Activated CD4-positive, alpha-beta T cell treated with anti-CD3 and anti-CD28 coated beads, Interleukin-2, amount 10 ng/mL, durations not matched to agents 24 days and 14 days (primary cell): ENCODE data around the gene LILRA2. TPM values are rescaled to one million over a fixed set of nuclear protein-coding genes. Genes with fewer than 3 reads are reported as not detected.
"Not testable (repeated sequence)": the region's sequence is repeated elsewhere in the genome, so short reads cannot be mapped to it uniquely, and the experiment has no call there.

Experiments
- DNase-seq: peaks from one replicate; pipeline ENCODE4 v3.0.0; 2022
- H3K27ac Mint-ChIP-seq: one replicate; pipeline ENCODE4 v1.8.0; 2022; ENCODE audit warnings: mild to moderate bottlenecking, mixed read lengths
- H3K27me3 Mint-ChIP-seq: one replicate; pipeline ENCODE4 v1.8.0; 2022; ENCODE audit warnings: mixed read lengths
- H3K36me3 Mint-ChIP-seq: one replicate; pipeline ENCODE4 v1.8.0; 2022; ENCODE audit warnings: low read depth, mild to moderate bottlenecking, mixed read lengths
- H3K4me1 Mint-ChIP-seq: one replicate; pipeline ENCODE4 v1.8.0; 2021; ENCODE audit warnings: mixed read lengths
- H3K4me3 Mint-ChIP-seq: one replicate; pipeline ENCODE4 v1.8.0; 2022; ENCODE audit warnings: mild to moderate bottlenecking, moderate library complexity, mixed read lengths
- H3K9me3 Mint-ChIP-seq: one replicate; pipeline ENCODE4 v1.8.0; 2021; ENCODE audit warnings: mixed read lengths
- intact Hi-C: fragments of 100-400 bp; cut with micrococcal nuclease; formaldehyde crosslinking; loops from one replicate; pipeline ENCODE4 v1.15.1; 2023
- total RNA-seq: library from RNA; stranded (reverse); gene quantifications from 2 replicates; pipeline ENCODE4 v1.2.3, GENCODE V29; 2022

The LILRA2 gene
- total RNA-seq, 1 donor from 2014 or later: not detected

DNA sequence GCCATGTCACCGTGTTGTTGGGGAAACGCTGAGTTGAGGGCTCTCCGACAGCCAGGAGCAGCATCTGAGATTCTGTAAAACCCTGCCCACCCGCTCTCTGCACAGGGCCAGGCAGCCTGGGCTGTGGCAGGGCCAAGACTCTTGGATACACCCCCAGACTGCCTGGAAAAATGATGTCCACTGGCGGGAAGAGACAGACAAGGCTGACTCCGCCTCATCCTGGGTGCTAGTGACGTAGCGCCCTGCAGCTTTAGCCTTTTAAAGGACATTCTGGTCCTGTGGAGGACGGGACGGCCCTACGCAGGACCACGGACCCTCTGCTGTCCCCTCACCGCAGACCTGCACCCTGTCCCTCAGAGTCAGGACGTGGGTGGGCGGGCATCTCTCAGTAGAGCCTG is 20.7 kb upstream of the LILRA2 start:
- intact Hi-C loops: no loop called here
- Mint-ChIP-seq H3K36me3 (no peaks in the 10 kb centered on the region), H3K27me3 (peaks cover 3% of the 10 kb centered on the region), H3K9me3 (no peaks in the 10 kb centered on the region), H3K4me1 (peaks cover 4% of the 10 kb centered on the region), H3K27ac (no peak overlapping the region), H3K4me3 (no peak overlapping the region)
- DNase-seq: no peak

DNA sequence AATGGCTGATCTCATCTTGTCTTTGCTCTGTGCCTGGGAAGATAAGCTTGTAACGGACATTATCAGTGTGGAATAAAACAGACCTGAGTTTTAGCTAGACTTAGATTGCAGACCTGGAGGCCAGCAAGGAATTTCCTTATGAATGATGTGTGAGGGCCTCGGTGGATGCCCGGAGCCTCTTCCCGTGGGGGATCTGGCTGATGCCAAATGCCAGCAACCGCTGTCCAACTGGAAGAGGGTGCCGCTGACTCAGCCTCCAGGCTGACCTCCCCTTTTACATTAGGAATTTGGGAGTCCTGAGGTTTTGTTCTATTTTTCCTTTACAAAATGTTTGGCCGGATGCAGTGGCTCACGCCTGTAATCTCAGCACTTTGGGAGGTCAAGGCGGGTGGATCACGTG is 19.6 kb upstream of the LILRA2 start:
- Mint-ChIP-seq H3K9me3 (no peaks in the 10 kb centered on the region), H3K27ac (no peak overlapping the region), H3K27me3 (peaks cover 3% of the 10 kb centered on the region), H3K4me1 (peaks cover 4% of the 10 kb centered on the region), H3K36me3 (no peaks in the 10 kb centered on the region), H3K4me3 (no peak overlapping the region)
- no peak for DNase-seq
- intact Hi-C loops: no loop called here

DNA sequence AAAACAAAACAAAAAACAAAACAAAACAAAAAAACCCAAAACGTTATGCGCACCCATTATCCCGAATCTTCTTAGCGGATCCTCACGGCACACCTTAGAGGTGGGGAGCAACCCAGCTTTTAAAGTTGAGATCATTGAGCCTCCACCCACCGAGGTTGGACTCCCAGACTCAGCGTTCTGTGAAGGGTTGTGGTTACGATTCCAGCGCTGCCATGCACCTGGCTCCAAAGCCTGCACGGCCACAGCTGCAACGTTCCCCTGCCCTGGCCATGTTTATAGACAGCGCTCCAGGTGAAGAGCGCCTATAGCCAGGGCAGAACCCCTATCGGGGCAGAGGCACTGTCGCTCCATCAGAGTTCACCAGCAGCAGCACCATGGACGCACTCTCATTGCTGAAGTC is 18.7 kb upstream of the LILRA2 start:
- no peaks in the 10 kb centered on the region for H3K36me3 Mint-ChIP-seq
- peaks cover 5% of the 10 kb centered on the region for H3K27me3 Mint-ChIP-seq
- H3K4me3 Mint-ChIP-seq: no peak overlapping the region
- H3K9me3 Mint-ChIP-seq: no peaks in the 10 kb centered on the region
- no peak for DNase-seq
- H3K4me1 Mint-ChIP-seq: peaks cover 4% of the 10 kb centered on the region
- intact Hi-C loops: loop anchor here (5.0 kb wide), 1 partner anchor 33 kb away; no protein-coding TSS in a partner anchor
- H3K27ac Mint-ChIP-seq: no peak overlapping the region

DNA sequence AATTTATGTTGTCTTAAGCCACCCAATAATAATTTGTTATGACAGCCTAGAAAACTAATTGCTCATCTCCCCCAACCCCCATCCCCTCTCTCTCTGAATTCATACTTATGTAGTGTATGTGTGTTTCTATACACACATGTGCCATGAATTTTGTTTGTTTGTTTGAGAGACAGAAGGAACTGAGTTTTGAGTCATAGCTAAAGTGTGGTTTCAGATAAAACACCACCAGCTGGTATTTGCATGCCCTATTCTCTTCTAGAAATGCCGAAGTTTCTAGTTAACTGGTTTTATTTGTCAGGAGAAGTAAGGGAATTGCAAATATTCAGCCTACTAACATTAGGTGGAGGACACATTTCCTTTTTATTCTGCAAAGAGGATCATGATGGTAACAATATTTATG is 17.4 kb upstream of the LILRA2 start:
- intact Hi-C loops: loop anchor here (5.0 kb wide), 1 partner anchor 34 kb away; no protein-coding TSS in a partner anchor
- Mint-ChIP-seq H3K27ac (no peak overlapping the region), H3K9me3 (no peaks in the 10 kb centered on the region), H3K36me3 (no peaks in the 10 kb centered on the region), H3K4me3 (no peak overlapping the region), H3K27me3 (peaks cover 5% of the 10 kb centered on the region), H3K4me1 (peaks cover 4% of the 10 kb centered on the region)
- no peak for DNase-seq

DNA sequence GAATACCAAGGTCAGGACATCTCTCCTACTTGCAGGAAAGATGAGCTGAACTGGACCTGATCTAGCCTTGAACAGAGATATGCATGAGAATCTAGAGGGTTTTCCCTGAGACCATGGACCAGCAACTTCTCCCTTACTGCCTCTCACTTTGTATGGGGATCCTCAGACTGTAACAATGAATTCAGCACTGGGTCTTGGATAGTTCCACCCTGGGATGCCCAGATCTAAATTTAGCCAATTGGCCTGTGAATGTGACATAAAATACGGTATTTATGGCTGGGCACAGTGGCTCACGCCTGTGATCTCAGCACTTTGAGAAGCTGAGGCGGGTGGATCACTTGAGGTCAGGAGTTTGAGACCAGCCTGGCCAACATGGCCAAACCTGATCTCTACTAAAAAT is 15.3 kb upstream of the LILRA2 start:
- no peak overlapping the region for H3K27ac Mint-ChIP-seq
- DNase-seq: no peak
- intact Hi-C loops: loop anchor here (5.0 kb wide), 1 partner anchor 36 kb away; no protein-coding TSS in a partner anchor
- H3K36me3 Mint-ChIP-seq: no peaks in the 10 kb centered on the region
- H3K4me1 Mint-ChIP-seq: no peaks in the 10 kb centered on the region
- H3K9me3 Mint-ChIP-seq: no peaks in the 10 kb centered on the region
- no peak overlapping the region for H3K4me3 Mint-ChIP-seq
- H3K27me3 Mint-ChIP-seq: peaks cover 5% of the 10 kb centered on the region

DNA sequence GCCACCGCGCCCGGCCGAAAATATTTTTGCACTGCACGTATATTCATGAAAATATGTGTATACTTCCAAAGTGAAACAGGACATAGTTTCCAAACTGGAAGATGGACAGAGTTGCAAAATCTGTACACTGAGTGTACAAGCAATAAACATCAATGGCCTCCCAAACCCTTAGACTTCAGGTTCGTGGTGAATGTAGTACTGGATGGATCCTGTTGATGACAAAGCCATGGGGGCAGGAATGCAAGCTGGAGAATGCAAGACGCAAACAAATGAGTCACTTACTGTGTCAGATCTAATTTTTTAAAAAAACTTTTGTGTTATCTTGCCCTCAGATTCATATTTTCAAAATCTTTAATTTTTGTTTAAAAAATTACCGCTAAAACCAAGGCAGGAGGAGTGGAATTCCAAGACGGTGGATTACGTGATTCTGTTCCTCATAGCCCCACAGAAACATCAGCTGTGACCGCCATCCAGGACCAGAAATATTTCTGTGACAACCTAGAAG is 12.7 kb upstream of the LILRA2 start:
- H3K27me3 Mint-ChIP-seq: peaks cover 5% of the 10 kb centered on the region
- no peak overlapping the region for H3K4me3 Mint-ChIP-seq
- H3K36me3 Mint-ChIP-seq: no peaks in the 10 kb centered on the region
- H3K4me1 Mint-ChIP-seq: no peaks in the 10 kb centered on the region
- intact Hi-C loops: no loop called here
- DNase-seq: no peak
- H3K9me3 Mint-ChIP-seq: no peaks in the 10 kb centered on the region
- no peak overlapping the region for H3K27ac Mint-ChIP-seq

DNA sequence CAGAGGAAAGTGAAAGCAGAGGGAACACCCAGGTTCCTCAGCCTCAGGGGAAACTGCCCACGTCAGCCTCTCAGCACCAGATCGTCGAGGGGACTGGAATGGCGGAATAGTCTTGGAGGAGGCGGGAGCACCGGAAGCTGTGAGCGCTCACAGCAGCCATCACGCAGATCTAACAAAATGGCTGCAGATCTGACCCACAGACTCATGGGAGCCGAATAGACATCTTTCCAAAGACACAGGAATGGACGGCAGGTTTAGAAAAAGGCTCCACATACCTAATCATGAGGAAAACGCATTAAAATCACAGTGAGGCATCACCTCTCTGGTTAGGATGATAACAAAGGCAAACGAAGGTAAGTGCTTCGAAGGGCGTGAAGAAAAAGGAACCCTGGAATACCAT is 11.8 kb upstream of the LILRA2 start:
- Mint-ChIP-seq H3K36me3 (no peaks in the 10 kb centered on the region), H3K4me1 (no peaks in the 10 kb centered on the region), H3K27ac (no peak overlapping the region), H3K27me3 (peaks cover 10% of the 10 kb centered on the region), H3K9me3 (no peaks in the 10 kb centered on the region), H3K4me3 (no peak overlapping the region)
- no peak for DNase-seq
- intact Hi-C loops: no loop called here

DNA sequence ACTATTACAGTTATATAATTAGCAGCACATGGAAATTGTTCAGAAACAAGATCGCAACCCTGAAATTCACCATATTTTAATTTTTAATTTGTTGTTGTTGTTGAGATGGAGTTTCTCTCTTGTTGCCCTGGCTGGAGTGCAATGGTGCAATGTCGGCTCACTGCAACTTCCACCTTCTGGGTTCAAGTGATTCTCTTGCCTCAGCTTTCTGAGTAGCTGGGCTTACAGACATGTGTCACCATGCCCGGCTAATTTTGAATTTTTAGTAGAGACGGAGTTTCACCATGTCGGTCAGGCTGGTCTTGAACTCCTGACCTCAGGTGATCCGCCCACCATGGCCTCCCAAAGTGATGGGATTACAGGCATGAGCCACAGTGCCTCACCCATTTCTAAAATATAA is 10.4 kb upstream of the LILRA2 start:
- H3K4me1 Mint-ChIP-seq, H3K9me3 Mint-ChIP-seq, intact Hi-C loops, H3K4me3 Mint-ChIP-seq, H3K27ac Mint-ChIP-seq, DNase-seq, H3K36me3 Mint-ChIP-seq: not testable (repeated sequence)
- peaks cover 16% of the 10 kb centered on the region for H3K27me3 Mint-ChIP-seq

DNA sequence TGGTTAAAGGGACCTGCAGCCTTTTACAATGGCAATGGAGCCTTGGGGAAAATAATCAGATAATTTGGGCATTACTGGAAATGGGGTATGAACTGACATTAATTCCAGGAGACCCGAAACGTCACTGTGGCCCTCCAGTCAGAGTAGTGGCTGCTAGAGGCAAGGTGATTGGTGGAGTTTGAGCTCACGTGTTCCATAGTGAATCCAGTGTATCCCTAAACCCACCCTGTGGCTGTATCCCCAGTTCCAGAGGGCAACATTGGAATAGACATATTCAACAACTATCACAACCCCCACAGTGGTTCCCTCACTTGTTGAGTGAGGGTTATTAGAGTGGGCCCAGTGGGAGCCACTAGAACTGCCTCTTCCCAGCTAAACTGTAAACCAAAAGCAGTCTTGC is 3.3 kb upstream of the LILRA2 start:
- no peak overlapping the region for H3K4me3 Mint-ChIP-seq
- peaks cover 31% of the 10 kb centered on the region for H3K27me3 Mint-ChIP-seq
- H3K9me3 Mint-ChIP-seq: no peaks in the 10 kb centered on the region
- intact Hi-C loops: no loop called here
- peaks cover 19% of the 10 kb centered on the region for H3K4me1 Mint-ChIP-seq
- no peaks in the 10 kb centered on the region for H3K36me3 Mint-ChIP-seq
- no peak for DNase-seq
- no peak overlapping the region for H3K27ac Mint-ChIP-seq

DNA sequence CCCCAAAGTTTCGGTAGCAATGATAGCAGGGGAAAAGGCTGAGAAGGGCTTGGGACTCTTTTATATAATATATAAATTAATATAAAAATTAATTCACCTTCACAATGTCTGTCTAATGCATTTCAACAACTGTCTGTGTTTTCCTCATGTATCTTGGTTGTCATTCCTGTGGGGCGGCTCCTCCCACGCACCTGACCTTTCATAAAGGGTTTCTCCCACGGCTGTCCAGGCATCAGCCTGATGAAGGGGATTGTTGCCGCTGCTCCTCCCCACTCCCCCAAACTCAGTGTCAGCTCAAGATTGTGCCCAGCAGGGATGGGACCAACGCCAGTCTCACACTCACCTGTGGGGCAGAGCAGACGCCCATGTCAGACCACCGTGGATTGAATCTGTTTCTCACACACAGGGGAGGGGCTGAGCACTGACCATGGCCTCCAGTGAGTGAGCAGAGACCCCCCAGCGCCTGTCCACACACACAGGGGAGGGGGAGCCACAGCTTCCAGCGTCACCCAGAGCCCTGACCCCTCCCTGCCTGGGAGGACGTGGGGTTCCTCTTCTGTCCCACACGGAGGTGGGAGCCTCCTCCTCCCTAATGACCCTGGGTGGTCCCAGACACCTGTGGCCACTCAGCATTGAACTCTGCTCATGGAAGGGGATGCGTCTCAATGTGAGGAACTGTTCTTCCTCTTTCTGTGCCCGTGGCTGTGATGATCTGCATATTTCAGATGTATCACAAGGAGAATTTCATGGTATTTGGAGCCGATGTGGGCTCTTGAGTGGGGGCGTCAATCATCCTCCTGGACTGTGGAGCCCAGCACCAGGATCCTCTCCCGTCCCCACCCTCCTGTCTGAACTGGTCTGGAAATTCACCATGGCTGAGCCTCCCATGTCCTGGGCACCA is 1.6 kb upstream of the LILRA2 start:
- H3K27ac Mint-ChIP-seq, H3K9me3 Mint-ChIP-seq, DNase-seq, H3K36me3 Mint-ChIP-seq, H3K4me3 Mint-ChIP-seq, intact Hi-C loops: not testable (repeated sequence)
- Mint-ChIP-seq H3K27me3 (peaks cover 22% of the 10 kb centered on the region), H3K4me1 (peaks cover 19% of the 10 kb centered on the region)

DNA sequence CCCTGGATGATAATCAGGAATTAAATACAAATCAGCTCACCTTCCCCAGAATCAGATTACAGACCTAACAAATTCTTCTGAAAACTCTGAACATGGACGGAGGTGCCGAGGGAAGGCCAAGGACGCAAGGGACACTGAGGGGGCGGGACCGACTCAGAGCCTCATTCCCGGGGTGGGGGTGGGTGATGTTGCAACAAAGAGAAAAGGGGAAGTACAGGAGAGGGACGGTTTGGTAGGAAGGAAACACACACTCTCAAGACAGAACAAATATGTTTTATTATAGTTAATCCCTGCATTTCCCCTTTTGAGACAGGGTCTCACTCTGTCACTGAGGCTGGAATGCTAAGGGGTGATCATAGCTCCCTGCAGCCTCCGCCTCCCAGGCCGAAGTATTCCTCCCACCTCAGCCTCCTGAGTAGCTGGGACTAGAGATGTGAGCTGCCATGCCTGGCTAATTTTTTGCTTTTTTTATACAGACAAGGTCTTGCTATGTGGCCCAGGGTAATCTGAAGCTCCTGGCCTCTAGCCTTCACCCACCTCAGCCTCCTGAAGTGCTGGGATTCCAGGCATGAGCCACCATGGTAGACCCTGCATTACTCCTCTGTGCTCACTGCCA is 786 bp upstream of the LILRA2 start:
- Mint-ChIP-seq H3K4me1 (peaks cover 16% of the 10 kb centered on the region), H3K27me3 (peaks cover 19% of the 10 kb centered on the region), H3K9me3 (no peaks in the 10 kb centered on the region), H3K36me3 (no peaks in the 10 kb centered on the region), H3K4me3 (no peak overlapping the region), H3K27ac (peak overlapping the region; percentile 49)
- no peak for DNase-seq
- intact Hi-C loops: no loop called here

DNA sequence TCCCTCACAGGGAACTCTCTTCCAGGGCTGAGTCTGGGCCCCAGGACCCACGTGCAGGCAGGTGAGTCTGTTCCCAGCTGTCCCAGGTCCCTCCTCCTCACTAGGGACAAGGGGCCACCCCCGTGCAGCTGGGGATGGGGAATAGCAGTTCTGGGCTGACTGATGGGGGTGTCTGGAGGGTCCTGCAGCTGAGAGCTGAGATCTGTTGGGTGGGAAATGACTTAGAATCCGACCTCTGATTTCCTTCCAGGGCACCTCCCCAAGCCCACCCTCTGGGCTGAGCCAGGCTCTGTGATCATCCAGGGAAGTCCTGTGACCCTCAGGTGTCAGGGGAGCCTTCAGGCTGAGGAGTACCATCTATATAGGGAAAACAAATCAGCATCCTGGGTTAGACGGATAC is 461 bp downstream of the LILRA2 start:
- Mint-ChIP-seq H3K9me3 (no peaks in the 10 kb centered on the region), H3K36me3 (no peaks in the 10 kb centered on the region), H3K4me3 (no peak overlapping the region), H3K27ac (no peak overlapping the region), H3K27me3 (peaks cover 14% of the 10 kb centered on the region), H3K4me1 (peaks cover 16% of the 10 kb centered on the region)
- DNase-seq: no peak
- intact Hi-C loops: no loop called here

DNA sequence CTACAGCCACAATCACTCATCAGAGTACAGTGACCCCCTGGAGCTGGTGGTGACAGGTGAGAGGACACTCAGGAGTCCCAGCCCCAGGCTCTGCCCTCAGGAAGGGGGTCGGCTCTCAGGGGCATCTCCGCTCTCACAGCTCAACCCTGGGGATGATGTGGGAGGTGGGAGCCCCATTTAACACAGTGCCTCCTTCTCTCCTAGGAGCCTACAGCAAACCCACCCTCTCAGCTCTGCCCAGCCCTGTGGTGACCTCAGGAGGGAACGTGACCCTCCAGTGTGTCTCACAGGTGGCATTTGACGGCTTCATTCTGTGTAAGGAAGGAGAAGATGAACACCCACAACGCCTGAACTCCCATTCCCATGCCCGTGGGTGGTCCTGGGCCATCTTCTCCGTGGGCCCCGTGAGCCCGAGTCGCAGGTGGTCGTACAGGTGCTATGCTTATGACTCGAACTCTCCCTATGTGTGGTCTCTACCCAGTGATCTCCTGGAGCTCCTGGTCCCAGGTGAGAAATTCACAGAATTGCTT is 1.0 kb downstream of the LILRA2 start:
- intact Hi-C loops: no loop called here

DNA sequence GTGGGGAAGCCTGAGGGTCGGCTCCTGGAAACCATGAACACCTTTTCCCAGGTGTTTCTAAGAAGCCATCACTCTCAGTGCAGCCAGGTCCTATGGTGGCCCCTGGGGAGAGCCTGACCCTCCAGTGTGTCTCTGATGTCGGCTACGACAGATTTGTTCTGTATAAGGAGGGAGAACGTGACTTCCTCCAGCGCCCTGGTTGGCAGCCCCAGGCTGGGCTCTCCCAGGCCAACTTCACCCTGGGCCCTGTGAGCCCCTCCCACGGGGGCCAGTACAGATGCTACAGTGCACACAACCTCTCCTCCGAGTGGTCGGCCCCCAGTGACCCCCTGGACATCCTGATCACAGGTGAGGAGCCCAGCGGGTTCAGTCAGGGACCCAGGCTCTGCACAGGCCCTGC is 1.6 kb downstream of the LILRA2 start:
- H3K9me3 Mint-ChIP-seq, H3K36me3 Mint-ChIP-seq, intact Hi-C loops, H3K27ac Mint-ChIP-seq, DNase-seq, H3K4me3 Mint-ChIP-seq: not testable (repeated sequence)
- H3K4me1 Mint-ChIP-seq: peaks cover 16% of the 10 kb centered on the region
- peaks cover 12% of the 10 kb centered on the region for H3K27me3 Mint-ChIP-seq

More for the DNA sequence above, 1.0 kb downstream of the LILRA2 start:
- H3K4me3 Mint-ChIP-seq: no peak overlapping the region
- H3K27me3 Mint-ChIP-seq: peaks cover 14% of the 10 kb centered on the region
- H3K36me3 Mint-ChIP-seq: no peaks in the 10 kb centered on the region
- no peak overlapping the region for H3K27ac Mint-ChIP-seq
- H3K9me3 Mint-ChIP-seq: peaks cover 3% of the 10 kb centered on the region
- H3K4me1 Mint-ChIP-seq: peaks cover 16% of the 10 kb centered on the region
- no peak for DNase-seq
